A549 (cell line): ENCODE measurements around the gene FCMR.

ENCODE experiments used
- CTCF ChIP-seq: fragments of >200 bp; sonication (Bioruptor Twin); formaldehyde crosslinking; IDR thresholded peaks from 3 replicates; pipeline ENCODE4 v1.5.1; 2016
- EP300 ChIP-seq, 2 experiments: fragments of >200 bp; sonication (Bioruptor Twin); formaldehyde crosslinking; IDR thresholded peaks; 2 replicates in 1 of 2; 3 replicates in 1 of 2; pipeline ENCODE4 v1.6.1; 2016 to 2017
- MAFK ChIP-seq: fragments of 450-650 bp; IDR thresholded peaks from 2 replicates; pipeline ENCODE4 v1.6.1; 2014; ENCODE audit not compliant: partially characterized antibody
- POLR2A ChIP-seq: IDR thresholded peaks from 2 replicates; pipeline ENCODE4 v1.6.1; 2012; ENCODE audit warnings: mild to moderate bottlenecking, low read length
- RCOR1 ChIP-seq: fragments of 150-350 bp; IDR thresholded peaks from 2 replicates; pipeline ENCODE4 v1.6.1; 2014; ENCODE audit warnings: antibody characterized with exemption, low read length, low read depth
- ZC3H11A ChIP-seq: fragments of 450-650 bp; IDR thresholded peaks from 2 replicates; pipeline ENCODE4 v1.6.1; 2014; ENCODE audit warnings: antibody characterized with exemption, mild to moderate bottlenecking
- ZSCAN20 ChIP-seq: fragments of 250-450 bp; sonication (Bioruptor Pico); IDR thresholded peaks from 2 replicates; pipeline ENCODE4 v1.8.0; 2022; ENCODE audit warnings: mild to moderate bottlenecking, moderate library complexity

GRCh38 chr1:206933333-206933945, 11.7 kb upstream of the FCMR start:
- TF ChIP-seq CTCF: peak; percentile 43
- TF ChIP-seq POLR2A: no peak
- TF ChIP-seq MAFK: no peak
- TF ChIP-seq ZC3H11A: no peak
- no peak for TF ChIP-seq EP300 (IDR thresholded peaks at IDR 0.05)
- TF ChIP-seq ZSCAN20 (CRISPR knock-in tag): no peak
- no peak for TF ChIP-seq RCOR1
